Esophagus muscularis mucosa (tissue), 4 donors: ENCODE results near the gene BRMS1. TPM values are rescaled to one million over a fixed set of nuclear protein-coding genes. Genes with fewer than 3 reads are reported as not detected.

ENCODE experiments used
- DNase-seq: peaks from one replicate; pipeline ENCODE4 v3.0.0-alpha.2; 2017; ENCODE audit errors: extremely low spot score
- H3K27ac ChIP-seq, 4 donors: fragments of 200-600 bp; sonication (generic); replicated peaks in 1 of 4; 1 replicate in 3 of 4; 2 replicates in 1 of 4; pipeline ENCODE4 v1.5.1; 2016 to 2019; ENCODE audit warnings: mild to moderate bottlenecking in 1 of 4
- H3K27me3 ChIP-seq, 4 donors: fragments of 200-600 bp; sonication (generic); one replicate each; pipeline versions ENCODE4 v1.5.1 to v1.6.0; 2016 to 2019
- H3K36me3 ChIP-seq, 4 donors: fragments of 200-600 bp; sonication (generic); one replicate each; pipeline ENCODE4 v1.5.1; 2016 to 2019
- H3K4me1 ChIP-seq, 4 donors: fragments of 200-600 bp; sonication (generic); one replicate each; pipeline ENCODE4 v1.5.1; 2016 to 2019
- H3K4me3 ChIP-seq, 4 donors: fragments of 200-600 bp; sonication (generic); 1 replicate in 2 of 4; 2 replicates in 2 of 4; pipeline ENCODE4 v1.5.1; 2016 to 2019; ENCODE audit warnings: mild to moderate bottlenecking in 4 of 4, moderate library complexity in 1 of 4
- H3K9me3 ChIP-seq, 4 donors: fragments of 200-600 bp; sonication (generic); 1 replicate in 3 of 4; 2 replicates in 1 of 4; pipeline ENCODE4 v1.5.1; 2016 to 2019
- CTCF ChIP-seq, 3 experiments: fragments of 200-600 bp in 2 of 3; fragments of 450-650 bp in 1 of 3; sonication (generic) in 2 of 3; IDR thresholded peaks; one replicate each; pipeline ENCODE4 v1.5.1; 2017 to 2019; ENCODE audit warnings: antibody characterized with exemption in 3 of 3, mild to moderate bottlenecking in 2 of 3, moderate library complexity in 1 of 3
- EP300 ChIP-seq: sonication (generic); formaldehyde crosslinking; IDR thresholded peaks from one replicate; pipeline ENCODE4 v1.6.1; 2017; ENCODE audit warnings: antibody characterized with exemption
- POLR2A ChIP-seq: fragments of 450-650 bp; IDR thresholded peaks from one replicate; pipeline ENCODE4 v1.6.1; 2017; ENCODE audit warnings: antibody characterized with exemption, moderate library complexity, mild to moderate bottlenecking, low read depth
- POLR2AphosphoS5 ChIP-seq, 2 donors: sonication (generic); formaldehyde crosslinking; IDR thresholded peaks; one replicate each; pipeline ENCODE4 v1.6.1; 2017; ENCODE audit warnings: antibody characterized with exemption in 2 of 2
- WGBS: methylation state at CpG from one replicate; pipeline ENCODE4 v1.1.5; 2018; 5-methylcytosine and 5-hydroxymethylcytosine counted together
- intact Hi-C: fragments of 100-400 bp; cut with DNase I; formaldehyde crosslinking; loops from one replicate; pipeline ENCODE4 v1.15.1; 2023
- total RNA-seq, 4 donors: library from RNA; depleted of rRNA; stranded (reverse); fragments of >200 nt; gene quantifications; one replicate each; pipeline versions ENCODE4 v1.1.0 to v1.2.1, GENCODE V29; 2016

Gene BRMS1
- total RNA-seq, 4 donors from 2014 or later: 22.8 to 35.1 (median 34.1) TPM

- peaks cover 0 to 8% (median 0%) of the 10 kb centered on the region in 4 donors for H3K27me3 ChIP-seq
- no peak for DNase-seq
- H3K36me3 ChIP-seq: no peaks in the 10 kb centered on the region
- WGBS: 78% methylated on average over 8 of the region's 17 CpGs
- H3K4me1 ChIP-seq: peaks cover 44 to 76% (median 72%) of the 10 kb centered on the region in 4 donors
- intact Hi-C loops: loop anchor here (5.0 kb wide), 1 partner anchor 72 kb away; no protein-coding TSS in a partner anchor
- H3K27ac ChIP-seq: peak overlapping the region; percentile 83 to 95 (median 89)
- H3K9me3 ChIP-seq: no peaks in the 10 kb centered on the region
- H3K4me3 ChIP-seq: peak overlapping the region; percentile 59 to 75 (median 62)
- TF ChIP-seq EP300 (no peak), POLR2AphosphoS5 (IDR thresholded peaks at IDR 0.05) (no peak), POLR2A (no peak), CTCF (IDR thresholded peaks at IDR 0.05) (no peak)
Observed at GRCh38 chr11:66314561-66315497, 30.1 kb downstream of the BRMS1 start.

DNA sequence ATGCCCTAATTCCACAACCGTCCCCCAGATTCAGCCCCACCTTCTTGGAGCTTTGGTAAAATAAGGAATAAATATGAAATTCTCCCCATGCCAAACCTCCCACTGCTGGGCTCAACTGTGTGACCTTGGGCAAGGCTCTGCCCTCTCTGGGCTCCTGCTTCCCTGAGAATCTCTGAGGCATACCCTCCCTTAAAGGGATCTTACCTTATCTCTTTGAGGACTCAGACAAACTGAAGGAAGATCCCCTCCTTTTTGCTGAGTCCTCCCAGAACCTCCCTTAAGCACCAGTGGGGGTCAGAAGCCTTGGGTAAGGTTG is 30.8 kb downstream of the BRMS1 start:
- TF ChIP-seq EP300 (no peak), POLR2AphosphoS5 (IDR thresholded peaks at IDR 0.05) (no peak), CTCF (IDR thresholded peaks at IDR 0.05) (no peak), POLR2A (no peak)
- H3K4me1 ChIP-seq: peaks cover 44 to 76% (median 70%) of the 10 kb centered on the region in 4 donors
- intact Hi-C loops: loop anchor here (5.0 kb wide), 1 partner anchor 73 kb away; no protein-coding TSS in a partner anchor

GRCh38 chr11:66313321-66314185 is 31.4 kb downstream of the BRMS1 start:
- H3K27ac ChIP-seq: peak overlapping the region; percentile 83 to 95 (median 89)
- H3K4me1 ChIP-seq: peaks cover 41 to 71% (median 64%) of the 10 kb centered on the region in 4 donors
- WGBS: 40% methylated on average over 19 of the region's 38 CpGs
- peaks cover 0 to 8% (median 0%) of the 10 kb centered on the region in 4 donors for H3K27me3 ChIP-seq
- no peaks in the 10 kb centered on the region for H3K36me3 ChIP-seq
- intact Hi-C loops: loop anchor here (5.0 kb wide), 1 partner anchor 74 kb away; no protein-coding TSS in a partner anchor
- no peaks in the 10 kb centered on the region for H3K9me3 ChIP-seq
- peak overlapping the region; percentile 59 to 75 (median 62) for H3K4me3 ChIP-seq
- no peak for TF ChIP-seq EP300
- no peak for TF ChIP-seq POLR2AphosphoS5 (IDR thresholded peaks at IDR 0.05)
- TF ChIP-seq POLR2A: no peak
- no peak for TF ChIP-seq CTCF (IDR thresholded peaks at IDR 0.05)
- DNase-seq: no peak

More for the DNA sequence above, 30.8 kb downstream of the BRMS1 start:
- WGBS: 54% methylated on average over 1 of the region's 1 CpG
- no peaks in the 10 kb centered on the region for H3K36me3 ChIP-seq
- H3K9me3 ChIP-seq: no peaks in the 10 kb centered on the region
- peaks cover 0 to 8% (median 0%) of the 10 kb centered on the region in 4 donors for H3K27me3 ChIP-seq
- peak overlapping the region; percentile 83 to 95 (median 89) for H3K27ac ChIP-seq
- DNase-seq: no peak
- peak overlapping the region; percentile 59 to 75 (median 62) for H3K4me3 ChIP-seq

DNA sequence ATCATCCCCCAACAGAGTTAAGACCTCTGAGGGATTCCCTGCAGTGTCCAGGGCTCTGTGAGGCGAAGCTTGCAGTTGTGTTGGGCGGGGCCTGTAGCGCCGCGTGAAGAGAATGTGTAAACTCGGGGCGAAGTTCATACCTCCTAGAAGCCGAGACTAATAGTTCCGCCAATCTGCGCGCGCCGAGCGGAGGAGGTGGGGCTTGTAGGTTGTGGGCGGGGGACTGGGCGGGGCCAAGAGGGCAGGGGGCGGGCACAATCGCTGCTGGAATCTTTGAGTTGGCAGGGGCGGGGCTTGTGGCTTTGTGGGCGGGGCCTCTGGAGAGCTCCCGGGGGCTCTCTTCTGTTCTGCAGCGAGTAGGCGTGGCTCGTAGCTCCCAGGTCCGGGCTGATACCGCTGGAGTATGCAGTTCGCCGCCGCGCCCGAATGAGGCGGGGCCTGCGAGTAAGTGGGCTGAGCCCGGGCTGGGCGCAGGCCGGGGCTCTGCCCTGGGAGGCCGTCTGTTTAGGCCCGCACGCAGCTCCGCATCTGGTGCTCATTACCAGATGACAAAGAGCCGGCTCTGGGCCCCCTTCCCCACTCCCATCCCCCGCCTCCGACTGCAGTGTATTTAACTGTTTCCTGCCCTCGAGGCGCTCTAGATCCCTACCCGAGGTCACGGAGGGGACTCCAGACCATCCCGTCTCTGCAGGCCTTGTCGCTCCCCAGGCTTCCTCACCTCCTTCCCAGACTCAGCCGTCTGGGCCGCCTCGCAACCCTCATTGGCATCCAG is 32.2 kb downstream of the BRMS1 start:
- DNase-seq: peak; percentile 100
- 7% methylated on average over 19 of the region's 52 CpGs for WGBS
- Histone ChIP-seq H3K9me3 (no peaks in the 10 kb centered on the region), H3K27me3 (peaks cover 0 to 8% (median 0%) of the 10 kb centered on the region in 4 donors), H3K36me3 (no peaks in the 10 kb centered on the region), H3K27ac (peak overlapping the region; percentile 83 to 95 (median 89)), H3K4me3 (peak overlapping the region; percentile 59 to 75 (median 62)), H3K4me1 (peaks cover 35 to 63% (median 56%) of the 10 kb centered on the region in 4 donors)
- no peak for TF ChIP-seq POLR2A
- TF ChIP-seq EP300: no peak
- peak; percentile 74 to 85 for TF ChIP-seq POLR2AphosphoS5 (IDR thresholded peaks at IDR 0.05)
- no peak for TF ChIP-seq CTCF (IDR thresholded peaks at IDR 0.05)
- intact Hi-C loops: loop anchor here (5.0 kb wide), 1 partner anchor 75 kb away; no protein-coding TSS in a partner anchor
